ENCODE measurements around the gene TEX10. TPM values are rescaled to one million over a fixed set of nuclear protein-coding genes. Genes with fewer than 3 reads are reported as not detected.

TEX10 gene
- total RNA-seq, 2 experiments from 2014 or later, result 26.6 to 30.2 TPM

DNA sequence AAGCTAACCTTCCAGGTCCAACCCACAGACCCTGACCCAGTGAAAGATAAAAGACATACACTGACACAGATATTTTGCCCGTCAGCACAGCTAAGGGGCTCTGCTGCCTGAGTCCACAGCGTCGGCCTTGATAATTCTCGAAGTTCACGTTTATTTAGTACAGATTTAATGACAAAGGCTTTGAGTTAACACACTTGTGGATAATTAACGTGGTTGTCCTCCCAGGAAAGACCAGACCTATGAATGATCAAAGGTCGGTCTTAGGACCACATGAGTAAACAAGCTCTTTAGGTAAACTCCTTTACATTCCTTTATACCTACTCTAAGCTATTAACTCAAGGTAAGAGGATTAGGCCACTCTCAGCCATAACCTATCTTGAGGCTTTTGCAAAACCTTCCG, 11.3 kb upstream of the TEX10 start:
- H3K9me3 Mint-ChIP-seq, result peaks cover 14% of the 10 kb centered on the region
- no peak for TF ChIP-seq CTCF (IDR thresholded peaks at IDR 0.05)
- DNase-seq (no peak), ATAC-seq (no peak)
- no peak overlapping the region for H3K4me3 Mint-ChIP-seq
- no peaks in the 10 kb centered on the region for H3K4me1 Mint-ChIP-seq (ENCODE audit: low read depth)
- POLR2A ChIA-PET, result no interaction called here
- peaks cover 6% of the 10 kb centered on the region for H3K36me3 Mint-ChIP-seq (ENCODE audit: low read depth)
- CTCF ChIA-PET, result no interaction called here
- H3K27me3 Mint-ChIP-seq, result no peaks in the 10 kb centered on the region
- H3K27ac Mint-ChIP-seq, result no peak overlapping the region
- intact Hi-C loops (cut with micrococcal nuclease), result no loop called here

DNA sequence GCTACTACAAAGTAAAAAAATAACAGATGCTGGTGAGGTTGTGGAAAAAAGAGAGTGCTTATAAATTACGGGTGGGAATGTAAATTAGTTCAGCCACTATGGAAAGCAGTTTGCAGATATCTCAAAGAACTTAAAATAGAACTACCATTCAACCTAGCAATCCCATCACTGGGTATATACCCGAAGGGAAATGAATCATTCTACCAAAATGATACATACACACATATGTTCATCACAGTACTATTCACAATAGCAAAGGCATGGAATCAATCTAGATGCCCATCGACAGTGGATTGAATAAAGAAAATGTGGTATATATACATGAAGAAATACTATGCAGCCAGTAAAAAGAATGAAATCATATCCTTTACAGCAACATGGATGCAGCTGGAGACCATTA, 6.3 kb upstream of the TEX10 start:
- no peak overlapping the region for H3K27ac Mint-ChIP-seq
- H3K27me3 Mint-ChIP-seq, result no peaks in the 10 kb centered on the region
- intact Hi-C loops (cut with micrococcal nuclease), result loop anchor here (10.0 kb wide), 1 partner anchor 236 kb away; no protein-coding TSS in a partner anchor
- no peak overlapping the region for H3K4me3 Mint-ChIP-seq
- ChIA-PET CTCF (no interaction called here), POLR2A (no interaction called here)
- H3K36me3 Mint-ChIP-seq (ENCODE audit: low read depth), result peaks cover 24% of the 10 kb centered on the region
- H3K9me3 Mint-ChIP-seq, result peaks cover 18% of the 10 kb centered on the region
- DNase-seq (no peak), ATAC-seq (no peak)
- no peak for TF ChIP-seq CTCF (IDR thresholded peaks at IDR 0.05)
- H3K4me1 Mint-ChIP-seq (ENCODE audit: low read depth), result peaks cover 9% of the 10 kb centered on the region

DNA sequence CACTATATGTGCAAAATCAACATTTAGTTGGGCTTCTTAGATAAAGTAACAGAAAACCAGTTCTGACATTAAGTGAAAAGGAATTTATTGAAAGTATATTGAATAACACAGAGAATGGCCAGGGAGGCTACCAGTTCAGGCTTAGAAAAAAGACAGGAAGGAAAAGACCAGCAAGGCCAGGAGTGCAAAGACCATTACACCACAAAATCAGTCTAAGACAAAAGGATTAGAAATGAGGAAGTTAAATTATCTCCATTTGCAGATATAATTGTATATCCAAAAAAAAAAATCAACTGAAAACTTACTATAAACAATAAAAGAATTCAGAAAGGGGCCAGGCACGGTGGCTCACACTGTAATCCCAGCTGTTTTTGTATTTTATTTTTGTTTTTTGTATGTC, 4.8 kb upstream of the TEX10 start:
- Mint-ChIP-seq H3K9me3 (peaks cover 18% of the 10 kb centered on the region), H3K4me1 (ENCODE audit: low read depth) (peaks cover 19% of the 10 kb centered on the region), H3K36me3 (ENCODE audit: low read depth) (peaks cover 24% of the 10 kb centered on the region), H3K4me3 (no peak overlapping the region), H3K27ac (no peak overlapping the region), H3K27me3 (no peaks in the 10 kb centered on the region)
- ChIA-PET CTCF (interaction anchor here (1.3 kb wide), 1 partner anchor 81 kb away, joined by 3 read pairs; no protein-coding TSS in a partner anchor), POLR2A (no interaction called here)
- no peak for TF ChIP-seq CTCF (IDR thresholded peaks at IDR 0.05)
- DNase-seq (no peak), ATAC-seq (no peak)
- intact Hi-C loops (cut with micrococcal nuclease), result loop anchor here (10.0 kb wide), 1 partner anchor 237 kb away; no protein-coding TSS in a partner anchor

GRCh38 chr9:100355561-100355960, 2.8 kb upstream of the TEX10 start:
- no peak for DNase-seq
- ATAC-seq, result no peak
- Mint-ChIP-seq H3K4me1 (ENCODE audit: low read depth) (peaks cover 25% of the 10 kb centered on the region), H3K27me3 (no peaks in the 10 kb centered on the region), H3K4me3 (no peak overlapping the region), H3K36me3 (ENCODE audit: low read depth) (peaks cover 32% of the 10 kb centered on the region), H3K27ac (no peak overlapping the region), H3K9me3 (peaks cover 18% of the 10 kb centered on the region)
- no peak for TF ChIP-seq CTCF (IDR thresholded peaks at IDR 0.05)
- ChIA-PET CTCF (no interaction called here), POLR2A (no interaction called here)
- intact Hi-C loops (cut with micrococcal nuclease), result loop anchor here (10.0 kb wide), 1 partner anchor 239 kb away; no protein-coding TSS in a partner anchor

GRCh38 chr9:100354121-100354800, 1.5 kb upstream of the TEX10 start:
- Mint-ChIP-seq H3K4me3 (peak overlapping the region; percentile 89), H3K4me1 (ENCODE audit: low read depth) (peaks cover 36% of the 10 kb centered on the region), H3K27ac (peak overlapping the region; percentile 51), H3K9me3 (peaks cover 18% of the 10 kb centered on the region), H3K36me3 (ENCODE audit: low read depth) (peaks cover 34% of the 10 kb centered on the region), H3K27me3 (no peaks in the 10 kb centered on the region)
- ChIA-PET POLR2A (interaction anchor here (0.6 to 1.0 kb wide), 3 partner anchors 12 to 73 kb away, joined by 3 to 4 read pairs (median 3); partner anchors contain the start of gene MSANTD3), CTCF (interaction anchor here (1.2 to 1.3 kb wide), 3 partner anchors 13 to 83 kb away, joined by 3 read pairs; no protein-coding TSS in a partner anchor)
- intact Hi-C loops (cut with micrococcal nuclease), result loop anchor here (10.0 kb wide), 1 partner anchor 241 kb away; no protein-coding TSS in a partner anchor
- DNase-seq (no peak), ATAC-seq (no peak)
- TF ChIP-seq CTCF (IDR thresholded peaks at IDR 0.05), result peak; percentile 29

All from activated CD8-positive, alpha-beta T cell treated with anti-CD3 and anti-CD28 coated beads for 36 hours (primary cell).